ENCODE measurements around the gene ABTB2.

The ABTB2 gene

DNA sequence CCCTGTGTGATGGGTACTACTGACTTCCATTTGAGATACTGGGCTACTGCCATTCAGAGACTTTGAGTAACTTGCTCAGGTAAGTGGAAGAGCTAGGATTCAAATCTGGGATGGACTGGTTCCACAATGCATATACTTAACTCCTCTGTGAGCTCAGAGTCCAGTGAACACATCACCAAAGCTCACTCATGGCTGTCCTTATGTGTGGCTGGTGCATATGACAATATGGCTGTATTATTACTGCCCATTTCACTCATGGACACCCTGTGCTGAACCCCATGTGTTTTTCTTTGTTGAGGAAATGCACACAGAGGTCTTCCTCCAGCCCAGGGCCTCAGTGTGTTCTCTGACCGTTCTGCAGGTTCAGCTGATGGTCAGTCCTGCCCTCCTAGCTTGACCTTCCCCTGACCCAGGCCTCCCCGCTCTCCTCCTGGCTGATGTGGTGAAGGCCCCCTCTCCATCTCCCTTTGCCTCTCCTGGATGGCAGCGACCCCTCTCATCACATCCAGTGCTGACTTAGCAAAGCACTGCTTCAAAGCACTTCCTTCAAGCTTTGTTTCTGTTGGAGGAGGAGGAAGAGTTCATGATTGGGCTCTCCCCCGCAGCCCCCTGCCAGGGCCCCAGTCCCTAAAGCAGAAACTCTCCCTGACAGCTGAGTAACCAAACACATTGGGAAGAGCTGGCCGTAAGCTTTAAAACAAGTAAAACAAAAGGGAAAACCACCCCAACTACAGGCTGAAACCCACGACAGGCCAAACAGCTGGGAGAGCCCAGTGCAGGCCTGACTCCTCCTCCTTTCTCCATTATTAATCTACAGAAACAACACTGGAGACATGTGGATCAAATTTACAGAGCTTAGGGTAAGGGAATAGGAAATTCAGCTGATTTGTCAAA is 151.2 kb downstream of the ABTB2 start:
- DNase-seq, result no peak

DNA sequence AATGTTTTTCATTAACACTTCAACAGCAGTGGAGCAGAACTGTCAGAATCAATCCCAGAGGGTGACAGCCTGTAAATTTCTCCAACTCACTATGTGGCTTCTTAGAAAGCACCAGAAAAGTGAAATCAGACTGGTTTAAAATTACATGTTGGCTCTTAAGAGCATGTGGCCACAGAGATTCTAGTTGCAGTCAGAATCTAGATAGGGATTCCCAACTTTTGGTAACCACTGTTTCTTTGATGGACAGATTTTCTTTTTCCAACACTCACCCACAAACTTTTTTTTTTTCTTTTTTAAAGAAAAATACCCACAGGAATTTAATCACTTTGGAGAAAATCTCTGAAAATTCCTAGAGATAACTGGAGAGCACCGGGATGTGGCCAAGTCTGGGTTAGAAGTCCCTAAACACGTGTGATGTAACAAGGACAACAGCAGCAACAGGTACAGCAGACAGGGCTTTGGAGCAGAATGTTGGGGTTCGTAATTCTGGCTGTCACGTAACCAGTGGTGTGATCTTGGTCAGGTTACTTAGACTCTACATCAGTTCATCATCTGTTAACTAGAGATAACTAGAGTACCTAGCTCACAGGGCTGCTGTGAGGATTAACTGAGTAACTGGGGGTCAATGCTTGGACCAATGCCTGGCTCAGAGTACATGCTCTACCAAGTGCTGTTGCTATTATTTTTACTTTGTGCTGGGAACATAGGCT is 152.3 kb downstream of the ABTB2 start:
- DNase-seq, result no peak

DNA sequence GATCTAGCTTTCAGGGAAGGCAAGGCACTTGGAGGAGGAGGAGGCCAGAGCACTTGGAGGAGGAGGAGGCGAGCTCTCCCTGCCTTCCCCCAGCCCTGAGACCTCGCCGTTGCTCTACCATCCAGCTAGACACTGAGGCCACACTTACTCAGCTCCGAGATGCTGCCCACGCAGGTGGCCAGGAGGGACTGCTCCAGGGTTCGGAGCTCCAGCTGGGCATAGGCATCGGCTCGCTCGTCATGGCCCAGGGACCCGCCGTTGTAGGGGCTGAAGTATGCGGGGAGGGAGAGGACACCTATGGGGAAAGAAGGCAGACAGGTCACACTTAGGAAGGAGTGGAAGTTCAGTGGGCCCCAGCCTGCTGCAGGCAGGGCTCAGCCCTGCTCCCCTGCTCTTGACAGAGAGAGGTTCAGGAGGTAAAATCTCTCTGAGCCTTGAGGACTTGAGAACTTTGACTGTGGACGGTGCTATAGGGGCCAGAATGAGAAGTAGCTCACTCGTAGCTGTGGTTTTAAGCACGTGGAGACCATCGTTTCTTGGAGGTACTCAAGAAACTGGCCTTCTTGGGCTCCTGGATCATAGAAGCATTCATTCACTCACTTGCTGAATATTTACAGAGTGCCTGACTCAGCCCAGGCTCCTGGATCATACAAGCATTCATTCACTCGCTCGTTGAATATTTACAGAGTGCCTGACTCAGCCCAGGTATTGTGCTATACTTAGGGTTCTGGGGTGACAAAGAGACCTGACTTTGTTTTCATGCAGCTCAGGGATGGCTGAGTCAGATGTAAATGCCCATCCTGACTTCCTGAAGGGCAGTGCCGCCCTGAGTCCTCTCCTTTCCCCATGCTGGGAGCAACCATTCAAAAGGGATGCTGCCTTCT is 153.2 kb downstream of the ABTB2 start:
- DNase-seq, result no peak

DNA sequence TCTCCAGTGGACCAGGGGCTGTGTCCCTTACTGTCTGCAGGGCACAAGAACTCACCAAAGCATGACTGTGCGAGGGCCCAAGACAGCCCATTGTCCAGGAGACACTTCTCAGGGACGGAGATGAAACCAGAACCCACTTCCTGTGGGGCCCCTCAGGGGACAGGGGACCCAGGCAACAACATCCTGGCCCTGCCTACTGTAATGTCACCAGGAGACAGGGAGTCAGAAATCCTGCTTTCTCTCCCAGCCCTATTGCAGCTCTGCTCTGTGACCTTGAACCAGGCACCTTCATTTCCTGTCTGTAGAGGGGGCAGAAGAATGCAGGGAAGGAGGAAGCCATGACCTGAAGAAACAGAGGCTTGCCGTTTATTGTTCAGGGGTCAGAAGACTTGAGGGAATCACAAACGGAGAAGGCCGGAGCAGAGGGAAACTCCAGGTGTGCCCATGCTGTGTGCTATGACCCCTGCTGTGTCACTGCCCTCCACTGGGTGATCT is 154.4 kb downstream of the ABTB2 start:
- DNase-seq, result no peak

DNA sequence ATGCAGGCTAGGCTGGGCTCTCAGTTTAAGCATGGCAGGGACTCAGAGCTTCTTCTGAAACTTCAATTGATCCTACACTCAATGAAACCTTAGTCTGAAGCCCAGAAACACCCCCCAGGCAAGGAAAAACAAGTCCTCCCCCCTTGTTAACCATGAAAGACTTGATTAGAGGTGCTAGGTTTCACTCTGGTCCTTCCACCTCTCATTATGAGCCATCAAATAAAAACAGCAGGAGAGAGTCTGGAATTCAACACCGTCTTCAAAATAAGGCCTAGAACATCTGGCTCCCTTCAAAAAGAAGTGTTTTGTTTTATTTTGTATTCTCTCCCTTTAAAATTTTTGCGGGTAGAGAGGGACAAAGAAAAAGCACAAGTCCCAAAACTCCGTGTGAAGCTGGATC is 156.7 kb downstream of the ABTB2 start:
- no peak for DNase-seq

DNA sequence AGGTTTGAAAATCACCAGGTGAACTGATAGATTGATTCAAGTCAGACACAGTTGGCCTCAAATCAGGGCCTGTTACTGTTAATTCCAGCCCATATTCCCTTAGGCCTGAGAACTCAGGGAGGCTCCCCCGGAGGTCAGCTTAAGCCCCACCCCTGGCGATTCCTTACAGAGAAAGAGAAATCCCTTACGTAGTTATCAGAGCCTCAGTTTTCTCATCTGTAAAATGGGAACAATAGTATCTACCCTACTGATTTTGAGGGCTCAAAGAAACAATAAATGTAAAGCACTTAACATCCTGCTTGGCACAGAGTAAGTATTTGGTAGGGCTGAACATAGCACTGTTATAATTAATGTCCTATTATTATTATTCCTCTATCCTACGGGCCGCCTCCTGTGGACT is 158.3 kb downstream of the ABTB2 start:
- no peak for DNase-seq

DNA sequence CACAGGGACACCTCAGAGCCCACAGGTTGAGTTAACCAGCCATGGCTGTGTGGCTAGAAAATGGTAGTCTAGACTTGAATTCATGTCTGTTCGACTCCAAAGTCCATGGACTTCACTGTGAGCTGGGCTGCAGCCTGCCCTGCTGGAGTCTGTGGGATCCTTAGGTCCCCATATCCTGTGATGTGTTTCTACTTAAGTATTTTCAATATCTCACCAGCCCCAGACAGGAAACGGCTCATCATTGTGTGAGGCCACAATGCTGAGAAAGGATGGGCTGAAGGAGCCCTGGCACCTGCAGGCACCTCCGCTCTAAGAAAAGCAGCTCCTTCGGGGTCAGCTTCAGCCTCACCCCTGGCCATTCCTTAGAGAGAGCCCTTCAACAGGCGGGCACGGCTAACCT is 159.3 kb downstream of the ABTB2 start:
- peak; percentile 3 for DNase-seq

DNA sequence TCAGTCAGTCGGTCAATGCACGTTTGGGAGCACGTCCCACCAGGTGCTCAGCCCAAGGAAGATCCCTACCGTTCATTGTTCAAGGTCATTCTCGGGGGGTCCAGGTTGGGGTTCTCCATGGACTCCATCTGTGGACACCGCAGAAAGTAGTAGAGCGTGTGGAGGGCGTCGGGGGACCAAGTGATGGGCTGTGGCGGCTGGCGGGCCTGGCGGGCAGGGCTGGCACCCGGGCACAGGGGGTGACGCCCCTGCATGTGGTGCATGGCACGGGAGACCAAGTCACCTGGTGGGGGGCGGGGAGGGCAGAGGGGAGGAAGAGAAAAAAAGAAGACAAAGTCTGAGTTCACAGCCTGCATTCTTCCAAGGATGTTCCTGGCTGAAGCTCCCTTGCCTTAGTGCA is 160.6 kb downstream of the ABTB2 start:
- DNase-seq, result no peak

DNA sequence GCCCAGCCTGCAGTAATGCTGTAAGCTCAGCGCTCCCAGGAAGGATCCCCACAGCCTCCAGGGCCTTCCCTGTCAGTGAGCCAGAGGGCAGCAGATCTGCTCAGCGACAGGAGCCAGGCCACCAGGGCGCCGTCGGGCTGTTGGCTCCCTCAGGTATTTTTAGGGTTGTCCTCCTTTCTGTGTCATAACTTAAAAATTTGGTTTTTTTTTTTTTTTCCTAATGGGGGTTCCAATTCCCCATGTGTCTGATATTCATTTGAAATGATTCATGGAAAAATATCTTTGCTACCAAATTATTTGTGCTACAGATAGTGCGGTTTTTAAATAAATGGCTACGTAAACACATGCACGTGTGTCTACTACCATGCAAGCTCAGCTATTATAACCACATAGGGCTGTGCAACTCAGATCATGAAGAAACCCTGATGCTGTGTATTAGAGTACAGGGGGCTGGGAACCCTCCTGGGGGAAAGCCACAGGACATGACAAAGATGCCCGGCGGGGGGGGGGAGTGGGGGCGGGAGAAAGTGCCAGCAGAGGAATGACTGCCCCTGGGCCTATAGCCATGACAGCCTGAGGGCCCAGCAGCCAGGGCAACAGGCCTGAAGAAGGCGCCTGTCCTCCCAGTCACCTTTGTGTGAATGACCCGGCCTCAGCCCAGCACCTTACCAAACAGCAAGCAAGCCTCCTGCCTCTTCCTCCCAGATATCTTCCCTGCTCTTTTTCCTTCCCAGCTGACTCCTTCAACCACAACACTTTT is 163.1 kb downstream of the ABTB2 start:
- no peak for DNase-seq

DNA sequence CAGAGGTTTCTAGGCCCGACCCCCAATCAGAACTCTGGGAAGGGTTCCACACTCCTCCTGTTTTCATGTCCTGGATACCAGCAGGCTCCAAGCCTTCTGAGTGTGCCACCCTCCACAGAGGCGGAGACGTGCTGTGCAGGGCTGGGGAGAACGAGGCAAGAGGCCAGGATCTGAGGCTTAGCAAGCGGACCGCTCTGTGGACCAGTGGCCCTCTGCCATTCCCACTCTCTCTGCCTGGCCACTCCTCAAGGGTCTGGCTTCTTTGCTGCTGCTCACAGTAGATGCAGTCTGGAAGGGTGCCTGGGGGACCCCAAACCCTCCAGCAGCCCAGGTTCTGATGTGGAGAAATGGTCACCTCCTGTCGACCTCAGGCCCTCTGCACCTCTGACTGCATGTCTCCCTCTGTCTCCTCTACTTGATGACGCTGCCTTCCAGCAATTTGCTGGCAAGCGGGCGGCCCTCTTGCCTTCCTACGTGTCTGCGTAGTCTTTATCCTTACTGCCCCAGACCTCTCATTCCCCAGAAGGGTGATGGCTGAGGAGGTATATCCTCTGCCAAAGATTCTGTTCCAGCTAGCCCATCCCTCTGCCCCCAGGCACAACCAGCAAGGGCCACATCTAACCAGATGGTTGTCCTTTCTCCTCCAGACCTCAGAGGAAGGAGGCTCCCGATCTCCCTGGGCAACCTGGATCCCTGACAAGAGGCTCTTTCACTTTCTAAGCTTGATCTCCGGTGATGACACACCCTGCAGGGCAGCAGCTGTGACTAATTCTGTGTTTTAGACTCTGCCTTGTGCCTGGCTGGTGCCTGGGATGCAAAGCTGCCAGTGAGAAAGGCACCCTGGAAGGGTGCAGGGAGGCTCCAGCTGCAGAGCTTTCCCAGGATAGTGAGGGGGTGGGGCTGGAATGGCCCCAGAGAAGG is 165.1 kb downstream of the ABTB2 start:
- no peak for DNase-seq

DNA sequence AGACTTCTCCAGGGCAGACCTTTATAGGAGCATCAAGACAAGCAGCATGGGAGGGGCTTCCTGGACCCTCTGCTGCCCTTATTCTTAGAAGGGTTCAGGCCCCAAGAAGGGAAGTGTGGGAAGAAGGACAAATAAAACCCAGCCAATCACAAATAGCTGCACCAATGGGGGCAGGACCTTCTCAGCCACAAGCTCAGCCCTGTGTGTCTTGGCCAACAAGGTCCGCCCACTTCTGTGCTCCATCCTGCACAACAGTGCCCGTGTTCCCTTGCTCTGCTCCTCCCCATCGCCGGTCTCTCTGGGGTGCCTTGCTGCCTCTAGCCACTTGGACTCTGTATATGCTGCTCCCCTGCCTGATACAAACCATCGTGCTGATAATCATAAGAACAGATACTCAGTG is 166.2 kb downstream of the ABTB2 start:
- no peak for DNase-seq

DNA sequence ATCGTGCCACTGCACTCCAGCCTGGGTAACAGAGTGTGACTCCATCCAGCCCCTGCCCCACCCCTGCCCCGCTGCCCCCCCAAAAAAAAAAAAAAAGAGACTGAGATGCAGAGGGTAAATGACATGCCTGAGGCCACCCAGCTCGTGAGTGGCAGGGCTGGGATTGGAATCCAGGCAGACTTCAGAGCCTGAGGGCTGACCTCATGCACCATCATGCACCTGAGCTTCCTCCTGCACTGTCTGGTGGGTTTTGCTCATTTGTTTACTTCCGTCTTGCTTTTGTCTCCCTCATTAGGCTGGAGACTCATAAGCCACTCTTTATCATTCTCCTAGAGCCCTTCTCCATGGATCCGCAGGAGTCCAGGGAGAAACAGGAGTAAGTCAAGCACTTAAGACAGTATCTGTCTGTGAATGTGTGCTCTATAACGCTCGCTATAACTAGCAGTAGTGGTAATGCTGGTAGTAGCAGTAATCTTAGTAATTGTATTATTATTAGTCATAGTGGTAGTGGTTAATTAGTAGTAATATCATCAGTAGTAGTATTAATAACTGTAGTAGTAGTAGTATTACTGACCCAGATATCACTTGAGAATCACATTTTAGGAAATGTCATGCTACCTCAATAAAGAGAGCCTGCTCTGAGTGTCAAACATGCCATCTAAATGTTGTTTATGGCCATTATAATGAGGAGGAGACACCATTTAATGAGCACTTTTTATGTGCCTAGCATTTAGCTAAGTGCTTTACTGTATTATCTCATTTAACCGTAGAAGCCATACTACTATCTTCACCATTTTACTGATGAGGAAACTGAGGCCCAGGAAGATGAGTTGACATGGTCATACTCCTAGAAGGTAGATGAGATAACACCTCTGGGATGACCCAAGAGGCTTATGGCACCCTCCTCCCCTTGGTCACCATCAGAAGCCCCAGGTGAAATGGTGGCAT is 167.3 kb downstream of the ABTB2 start:
- no peak for DNase-seq

DNA sequence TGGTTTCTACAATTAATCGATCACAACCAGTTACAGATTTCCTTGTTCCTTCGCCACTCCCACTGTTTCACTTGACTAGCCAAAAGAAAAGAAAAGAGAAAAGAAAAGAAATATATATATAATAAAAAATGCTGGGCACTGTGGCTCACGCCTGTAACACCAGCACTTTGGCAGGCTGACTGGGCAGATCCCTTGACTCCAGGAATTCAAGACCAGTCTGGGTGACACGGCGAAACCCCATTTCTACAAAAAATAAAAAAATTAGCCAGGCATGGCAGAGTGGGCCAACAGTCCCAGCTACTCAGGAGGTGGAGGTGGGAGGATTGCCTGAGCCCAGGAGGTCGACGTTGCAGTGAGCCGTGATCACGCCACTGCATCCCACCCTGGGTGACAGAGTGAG is 168.6 kb downstream of the ABTB2 start:
- no peak for DNase-seq

DNA sequence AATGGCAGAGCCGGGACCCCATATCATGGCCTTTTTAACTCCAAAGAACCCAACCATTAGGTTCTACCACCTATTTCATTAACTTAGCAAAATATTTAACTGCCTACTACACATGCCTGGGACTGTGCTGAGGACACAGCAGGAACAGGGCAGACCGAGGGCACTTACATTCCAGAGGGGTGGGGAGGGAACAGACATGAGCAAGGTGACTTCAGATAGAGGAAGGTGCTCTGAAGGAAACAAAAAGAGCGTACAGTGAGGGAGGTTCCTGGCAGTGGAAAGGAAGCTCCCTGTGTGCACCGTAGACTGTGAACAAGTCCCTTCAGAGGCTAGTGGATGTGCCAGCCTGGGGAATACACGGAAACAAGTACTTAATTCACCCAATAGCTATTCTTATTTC is 169.6 kb downstream of the ABTB2 start:
- no peak for DNase-seq

DNA sequence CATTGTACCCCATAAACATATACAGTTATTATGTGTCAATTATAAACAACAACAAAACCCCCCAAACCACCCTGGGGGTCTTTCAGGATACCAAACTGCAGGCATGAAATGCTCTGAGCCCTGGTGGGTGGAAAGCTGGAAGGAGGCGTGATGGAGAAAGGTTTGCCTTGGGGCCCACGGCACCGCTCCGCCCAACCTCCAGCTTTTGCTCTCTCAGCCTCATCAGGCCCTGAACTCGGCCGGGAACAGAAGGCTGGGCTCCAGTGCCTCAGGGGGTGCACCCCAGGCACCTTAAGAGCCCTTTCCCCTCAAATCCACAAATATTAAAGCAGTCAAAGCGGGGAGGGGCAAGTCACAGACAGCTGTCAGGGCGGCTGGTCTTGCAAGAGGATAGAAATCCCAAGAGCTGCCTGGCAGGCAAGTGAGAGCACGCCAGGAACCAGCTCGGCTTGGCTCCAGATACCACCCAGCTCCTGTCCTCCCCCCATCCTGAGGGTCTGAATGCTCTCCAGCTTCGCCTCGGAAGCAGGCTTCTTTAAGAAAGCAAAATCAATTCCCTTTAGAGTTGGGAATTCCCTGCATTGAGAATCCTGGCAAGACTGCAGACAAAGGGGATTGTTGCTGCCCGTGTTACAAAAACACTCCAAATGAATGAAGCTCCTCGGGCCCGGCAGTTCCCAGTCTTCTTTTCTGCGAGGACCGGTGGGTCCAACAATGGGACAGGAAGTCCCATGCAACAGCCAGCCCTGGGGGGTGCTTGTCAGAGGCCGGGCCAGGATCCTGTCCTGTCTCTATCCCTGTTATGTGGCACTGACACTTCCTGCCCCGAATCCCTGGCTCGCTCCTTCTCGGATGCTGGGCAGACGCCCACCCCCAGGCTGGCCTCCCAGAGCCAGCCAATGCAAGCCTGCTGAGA is 171.6 kb downstream of the ABTB2 start:
- DNase-seq, result no peak

DNA sequence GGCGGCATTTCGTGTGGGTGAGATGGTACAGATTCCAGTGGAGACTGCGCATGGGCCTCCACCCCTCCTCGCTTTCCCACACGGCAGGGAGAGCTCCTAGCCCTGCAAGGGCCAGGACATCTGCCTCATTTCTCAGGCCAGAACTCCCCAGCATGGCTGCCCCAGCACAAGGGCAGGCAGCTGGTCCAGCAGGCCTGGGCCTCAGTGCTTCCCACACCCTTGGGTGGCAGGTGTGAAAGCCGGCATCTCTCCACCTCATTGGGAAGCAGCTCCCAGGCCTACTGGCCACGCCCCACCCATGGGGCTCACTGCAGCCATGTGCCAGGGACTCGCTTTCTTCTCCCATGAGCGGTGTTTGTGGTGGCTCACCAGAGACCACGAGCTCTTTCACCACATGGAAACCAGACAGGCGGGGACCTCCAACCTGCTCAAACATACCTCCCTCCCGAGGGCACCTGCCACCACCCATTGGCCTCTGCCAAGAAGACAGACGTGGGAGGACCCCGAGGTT is 173.2 kb downstream of the ABTB2 start:
- no peak for DNase-seq

DNA sequence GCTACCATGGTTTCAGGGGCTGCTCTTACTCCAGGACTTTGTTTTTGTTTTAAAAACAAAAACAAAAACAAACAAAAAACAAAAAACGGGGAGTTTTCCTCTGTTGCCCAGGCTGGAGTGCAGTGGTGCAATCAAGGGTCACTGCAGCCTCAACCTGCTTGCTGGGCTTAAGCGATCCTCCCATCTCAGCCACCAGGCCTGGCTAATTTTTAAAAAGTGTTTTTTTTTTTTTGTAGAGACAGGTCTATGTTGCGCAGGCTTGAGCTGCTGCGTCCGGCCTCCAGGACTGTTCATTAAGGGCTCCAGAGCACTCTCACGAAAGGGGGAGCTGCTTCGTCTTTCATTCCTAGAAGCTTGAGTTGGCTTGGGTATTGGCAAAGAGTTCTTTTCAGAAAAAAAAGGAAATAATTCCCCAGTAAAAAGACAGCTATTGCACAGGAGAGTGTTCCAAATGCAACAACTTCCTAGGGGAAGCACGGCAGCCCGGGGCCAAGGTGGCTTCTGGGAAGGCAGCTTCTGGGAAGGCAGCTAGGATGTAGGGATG is 173.9 kb downstream of the ABTB2 start:
- DNase-seq, result no peak

DNA sequence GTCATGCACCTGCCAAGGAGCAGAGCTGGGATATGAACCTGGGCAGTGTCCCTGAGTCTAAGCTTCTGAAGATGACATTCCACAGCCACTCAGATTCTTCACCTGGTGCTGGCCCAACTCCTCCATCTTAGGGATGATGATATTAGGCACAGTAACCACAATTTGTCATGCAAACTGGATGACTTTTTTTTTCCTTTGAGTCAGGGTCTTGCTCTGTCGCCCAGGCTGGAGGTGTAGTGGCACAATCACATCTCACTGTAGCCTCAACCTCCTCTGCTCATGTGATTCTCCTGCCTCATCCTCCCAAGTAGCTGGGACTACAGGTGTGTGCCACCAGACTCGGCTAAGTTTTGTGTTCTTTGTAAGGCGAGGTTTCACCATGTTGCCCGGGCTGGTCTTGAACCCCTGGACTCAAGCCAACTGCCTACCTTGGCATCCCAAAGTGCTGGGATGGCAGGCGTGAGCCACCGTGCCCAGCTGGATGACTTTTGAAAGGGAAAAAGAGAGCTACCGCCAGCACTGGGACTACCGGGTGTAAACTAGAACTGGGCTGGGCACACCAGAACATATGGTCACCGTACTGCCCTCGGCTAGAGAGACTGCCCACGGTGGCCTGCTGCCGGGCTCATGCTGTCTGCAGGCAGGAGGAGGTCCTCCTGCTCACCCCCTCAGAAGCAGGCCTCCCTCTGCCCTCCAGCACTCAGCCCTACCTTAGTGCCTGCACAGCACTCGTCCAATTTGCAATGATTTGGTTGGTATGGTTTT is 174.7 kb downstream of the ABTB2 start:
- DNase-seq, result no peak
